ENCODE data around the gene HIVEP3.

DNA sequence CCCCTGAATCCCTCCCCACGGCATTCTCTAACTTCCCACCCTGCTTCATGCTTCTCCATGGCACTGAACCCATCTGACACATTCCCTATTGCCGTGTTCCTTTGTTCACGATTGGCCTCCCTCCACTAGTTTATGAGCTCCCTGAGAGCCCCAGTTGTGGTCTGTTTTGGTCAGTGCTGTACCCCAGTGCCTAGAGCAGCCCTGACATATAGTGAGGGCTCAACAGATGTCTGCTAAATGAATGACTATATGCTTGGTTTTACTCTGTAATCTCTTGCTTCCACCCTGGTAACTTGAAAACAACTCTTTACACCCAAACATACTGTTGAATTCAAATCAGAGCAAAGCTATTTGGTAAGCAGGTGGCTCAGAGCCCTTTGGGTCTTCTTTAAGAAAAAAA lies 263.1 kb downstream of the HIVEP3 start:
- TF ChIP-seq, protein P1, sequence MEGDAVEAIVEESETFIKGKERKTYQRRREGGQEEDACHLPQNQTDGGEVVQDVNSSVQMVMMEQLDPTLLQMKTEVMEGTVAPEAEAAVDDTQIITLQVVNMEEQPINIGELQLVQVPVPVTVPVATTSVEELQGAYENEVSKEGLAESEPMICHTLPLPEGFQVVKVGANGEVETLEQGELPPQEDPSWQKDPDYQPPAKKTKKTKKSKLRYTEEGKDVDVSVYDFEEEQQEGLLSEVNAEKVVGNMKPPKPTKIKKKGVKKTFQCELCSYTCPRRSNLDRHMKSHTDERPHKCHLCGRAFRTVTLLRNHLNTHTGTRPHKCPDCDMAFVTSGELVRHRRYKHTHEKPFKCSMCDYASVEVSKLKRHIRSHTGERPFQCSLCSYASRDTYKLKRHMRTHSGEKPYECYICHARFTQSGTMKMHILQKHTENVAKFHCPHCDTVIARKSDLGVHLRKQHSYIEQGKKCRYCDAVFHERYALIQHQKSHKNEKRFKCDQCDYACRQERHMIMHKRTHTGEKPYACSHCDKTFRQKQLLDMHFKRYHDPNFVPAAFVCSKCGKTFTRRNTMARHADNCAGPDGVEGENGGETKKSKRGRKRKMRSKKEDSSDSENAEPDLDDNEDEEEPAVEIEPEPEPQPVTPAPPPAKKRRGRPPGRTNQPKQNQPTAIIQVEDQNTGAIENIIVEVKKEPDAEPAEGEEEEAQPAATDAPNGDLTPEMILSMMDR (IDR thresholded peaks at IDR 0.05), result no peak
- TF ChIP-seq POLR2A (IDR thresholded peaks at IDR 0.05), result no peak

Measured in lower leg skin (tissue), 3 donors.